HG03354 (cell line): ENCODE measurements around the gene VAV1.
A peak's percentile ranks its signal among the peaks of the same experiment; 100 is the strongest.
"Not testable (repeated sequence)": the region's sequence is repeated elsewhere in the genome, so short reads cannot be mapped to it uniquely, and the experiment has no call there.

ENCODE experiments used
- ATAC-seq: cut with Tn5 transposase; IDR thresholded peaks from one replicate; pipeline ENCODE4 v1.9.1; 2021; ENCODE audit warnings: mild to moderate bottlenecking; ENCODE audit not compliant: unreplicated experiment, poor library complexity, severe bottlenecking

The VAV1 gene

DNA sequence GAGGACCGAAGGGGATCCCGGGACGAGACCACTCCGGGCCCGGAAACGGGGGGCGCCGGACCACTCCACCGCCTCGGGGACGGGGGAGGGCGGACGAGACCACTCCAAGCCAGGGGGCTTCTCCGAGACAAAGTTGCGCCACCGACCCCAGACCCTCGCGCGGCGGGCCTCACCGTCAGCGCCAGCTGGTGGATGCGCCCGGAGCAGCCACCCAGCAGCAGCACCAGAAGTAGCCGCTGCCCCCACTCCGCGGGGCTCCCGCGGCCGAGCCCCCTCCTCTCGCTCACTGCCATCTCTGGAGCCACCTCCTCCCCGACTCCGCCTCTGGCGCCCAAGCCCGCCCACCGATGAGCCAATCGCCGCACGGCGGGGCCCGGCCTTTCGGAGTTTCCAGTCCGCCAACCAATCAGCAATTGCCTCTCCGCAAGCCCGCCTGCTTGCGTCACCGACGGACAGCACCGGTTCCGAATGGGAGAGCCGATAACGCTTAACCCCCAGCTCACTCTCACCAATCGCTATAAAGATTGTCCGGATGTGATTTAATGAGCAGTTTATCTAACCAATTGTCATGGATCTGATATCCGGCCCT is 35.1 kb upstream of the VAV1 start, which contains the start of gene GPR108:
Gene GPR108 (minus strand): TSS at position 297 of the 589 bp plus-strand sequence. CDS start 4 bp downstream, at position 293.
- peak; percentile 64 for ATAC-seq

DNA sequence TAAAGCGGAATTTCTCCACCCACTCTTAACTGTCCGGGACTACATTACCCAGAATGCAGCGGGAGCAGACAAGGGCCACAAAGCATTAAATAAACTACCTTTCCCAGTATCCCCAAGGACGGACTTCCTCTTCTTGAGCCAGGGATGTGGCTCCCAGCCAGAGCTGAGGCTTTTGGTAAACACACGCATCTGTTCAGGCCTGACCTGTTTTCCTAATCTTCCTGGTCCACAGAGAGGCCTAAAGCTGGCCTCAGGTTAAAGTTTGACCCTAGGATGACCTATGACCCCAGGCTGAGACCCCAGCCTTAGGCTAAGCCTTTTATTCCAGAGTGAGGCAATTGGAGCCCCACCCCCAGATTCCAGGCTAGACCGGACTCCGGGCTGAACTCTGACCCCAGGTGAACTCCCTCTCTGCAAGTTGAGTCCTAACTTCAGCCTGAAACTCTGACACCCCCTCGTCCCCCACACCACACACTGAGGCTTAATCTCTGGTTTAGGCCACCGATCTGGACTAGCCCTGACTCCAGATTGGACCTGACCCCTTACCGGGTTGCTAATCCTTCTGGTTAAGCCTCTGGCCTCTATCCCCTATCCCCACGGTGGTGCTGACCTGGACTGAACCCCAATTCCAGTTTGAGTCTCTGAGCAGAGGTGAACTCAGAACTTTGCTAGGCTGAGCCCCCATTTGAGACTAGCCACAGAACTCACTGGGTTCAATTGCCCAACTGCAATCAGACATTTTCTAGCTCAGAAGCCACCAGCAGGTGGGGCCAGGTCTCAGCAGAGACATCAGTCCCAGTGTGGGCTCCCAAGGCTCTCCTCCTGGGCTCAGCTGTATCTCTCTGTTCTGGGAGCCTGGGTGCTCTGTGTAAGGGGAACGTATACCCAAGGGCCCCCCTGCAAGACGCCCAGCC is 34.4 kb upstream of the VAV1 start:
- no peak for ATAC-seq

DNA sequence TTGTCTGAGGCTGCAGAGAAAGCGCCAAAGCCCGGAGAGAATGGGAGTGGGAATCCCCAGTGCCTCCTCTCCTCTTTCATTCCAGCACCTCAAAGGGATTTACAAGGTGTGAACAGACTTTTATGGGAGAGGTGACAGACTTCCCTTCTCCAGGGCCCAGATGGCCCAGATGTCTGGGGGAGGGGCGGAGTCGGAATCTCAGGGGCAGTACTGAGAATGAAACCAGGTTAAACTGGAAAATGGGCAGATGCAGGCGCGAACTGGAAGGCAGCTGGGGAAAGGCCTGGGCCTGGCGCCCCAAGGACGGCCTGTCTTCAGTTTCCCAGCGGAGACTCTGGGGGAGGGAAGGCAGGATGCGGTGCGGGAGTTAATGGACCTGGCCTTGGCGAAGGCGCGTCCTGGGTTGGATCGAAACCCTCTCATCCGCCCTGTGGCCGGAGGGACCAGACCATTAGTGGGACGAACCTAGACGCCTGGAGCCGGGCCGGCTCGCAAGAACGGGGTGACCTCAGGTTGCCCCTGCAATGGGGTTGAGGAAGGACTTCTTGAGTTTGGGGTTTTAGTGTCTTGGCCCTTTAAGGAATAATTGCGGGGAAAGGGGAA is 33.6 kb upstream of the VAV1 start:
- ATAC-seq: no peak

DNA sequence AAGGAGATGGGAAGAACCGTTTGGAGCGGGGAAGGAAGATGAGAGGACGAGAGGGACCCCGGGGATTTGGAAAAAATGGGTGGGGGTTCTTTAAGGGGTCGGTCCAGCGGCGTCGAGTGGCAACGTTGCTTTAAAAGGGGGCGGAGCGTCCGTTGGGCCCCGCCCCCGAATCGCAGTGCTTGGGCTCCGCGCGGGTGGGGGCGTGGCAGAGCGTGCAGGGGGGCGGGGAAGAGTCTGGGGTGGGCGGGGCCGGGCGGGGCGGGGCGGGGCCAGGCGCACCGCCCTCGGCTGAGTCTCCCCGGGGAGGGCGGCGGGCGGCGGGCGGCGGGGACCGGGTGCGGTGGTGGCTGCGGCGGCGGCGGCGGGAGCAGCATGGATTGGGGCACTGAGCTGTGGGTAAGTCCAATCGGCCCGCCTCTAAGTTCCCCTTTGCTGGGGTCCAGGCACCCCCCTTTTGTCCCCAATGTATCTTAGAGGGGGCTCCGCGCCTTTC is 33.1 kb upstream of the VAV1 start, which contains the start of gene TRIP10:
Gene TRIP10 (plus strand): TSS at position 291 of the 493 bp plus-strand sequence. CDS start 82 bp downstream, at position 373.
- ATAC-seq: no peak

DNA sequence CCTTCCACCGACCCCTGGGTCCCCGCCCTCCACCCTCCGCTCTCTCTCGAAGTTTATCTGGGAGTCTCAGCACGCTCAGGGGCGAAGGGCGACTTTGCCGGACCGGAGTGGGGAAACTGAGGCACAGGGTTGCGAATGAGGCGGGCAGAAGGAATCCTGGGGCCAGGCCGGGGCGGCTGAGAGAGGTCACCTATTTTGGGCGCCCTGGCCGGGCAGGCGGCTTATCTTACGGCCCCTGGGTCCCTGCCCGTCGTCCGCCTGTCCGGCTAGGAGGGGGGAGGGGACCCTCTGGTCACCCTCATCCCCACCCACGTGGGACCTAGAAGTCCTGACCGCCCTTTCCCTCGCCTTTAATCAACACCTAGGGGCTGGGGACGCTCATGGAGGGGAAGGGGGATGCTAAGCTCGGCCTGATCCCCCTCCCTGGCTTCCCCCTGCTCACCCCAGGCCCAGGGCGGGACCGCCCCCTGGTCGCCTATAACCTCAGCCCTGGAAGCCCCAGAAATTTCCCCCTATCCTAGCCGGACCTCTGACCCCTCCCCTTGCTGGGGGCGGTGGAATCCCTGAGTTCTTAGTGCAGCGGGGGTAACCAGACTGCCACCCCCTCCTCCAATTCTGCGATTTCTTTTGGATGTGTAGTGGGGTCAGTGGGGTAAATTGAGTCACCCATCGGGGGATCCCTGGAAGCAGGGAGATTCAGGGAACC is 32.5 kb upstream of the VAV1 start:
- ATAC-seq: no peak

DNA sequence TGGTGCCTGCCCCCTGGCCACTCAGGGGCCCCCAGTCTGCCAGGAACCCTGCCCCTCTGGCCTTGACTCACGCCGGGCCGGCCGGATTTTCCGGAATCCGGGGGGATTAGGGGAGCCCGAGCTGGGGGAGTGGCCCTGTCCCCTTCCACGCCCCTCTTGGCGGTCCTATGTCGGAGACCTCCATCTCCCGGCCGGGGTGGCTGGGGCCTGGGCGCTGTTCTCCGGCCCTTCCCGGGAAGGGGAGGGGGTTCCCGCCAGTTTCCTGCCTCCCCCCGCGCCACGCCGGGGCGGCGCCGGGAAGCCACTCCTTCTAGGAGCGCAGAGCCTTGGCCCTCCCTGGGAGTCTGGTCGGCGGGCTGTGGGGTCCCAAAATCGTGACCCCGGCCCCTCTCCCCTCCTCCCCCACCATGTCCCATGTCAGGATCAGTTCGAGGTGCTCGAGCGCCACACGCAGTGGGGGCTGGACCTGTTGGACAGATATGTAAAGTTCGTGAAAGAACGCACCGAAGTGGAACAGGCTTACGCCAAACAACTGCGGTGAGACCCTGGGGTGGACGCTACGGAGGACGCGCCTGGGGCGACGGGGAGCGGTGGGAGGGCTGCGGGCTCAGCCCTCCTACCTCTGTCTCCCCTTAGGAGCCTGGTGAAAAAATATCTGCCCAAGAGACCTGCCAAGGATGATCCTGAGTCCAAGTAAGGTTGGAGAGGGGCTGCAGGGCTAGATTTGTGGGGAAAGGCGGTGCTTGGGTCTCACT is 31.7 kb upstream of the VAV1 start:
- no peak for ATAC-seq

DNA sequence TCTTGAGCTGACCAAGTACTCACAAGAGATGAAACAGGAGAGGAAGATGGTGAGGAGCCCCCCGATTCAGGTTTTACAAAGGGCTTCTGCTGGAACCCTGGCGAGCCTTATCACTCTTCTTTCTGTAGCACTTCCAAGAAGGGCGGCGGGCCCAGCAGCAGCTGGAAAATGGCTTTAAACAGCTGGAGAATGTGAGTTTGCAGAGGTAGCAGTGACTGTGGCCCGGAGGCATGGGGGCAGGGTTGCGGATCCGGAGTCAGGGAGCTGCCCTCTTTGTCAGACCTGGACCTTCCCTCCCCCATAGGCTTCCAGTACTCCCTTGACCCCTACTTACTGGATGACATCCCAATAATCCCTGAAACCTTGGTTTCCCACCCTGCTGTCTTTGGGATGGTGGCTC is 29.4 kb upstream of the VAV1 start:
- ATAC-seq: no peak

DNA sequence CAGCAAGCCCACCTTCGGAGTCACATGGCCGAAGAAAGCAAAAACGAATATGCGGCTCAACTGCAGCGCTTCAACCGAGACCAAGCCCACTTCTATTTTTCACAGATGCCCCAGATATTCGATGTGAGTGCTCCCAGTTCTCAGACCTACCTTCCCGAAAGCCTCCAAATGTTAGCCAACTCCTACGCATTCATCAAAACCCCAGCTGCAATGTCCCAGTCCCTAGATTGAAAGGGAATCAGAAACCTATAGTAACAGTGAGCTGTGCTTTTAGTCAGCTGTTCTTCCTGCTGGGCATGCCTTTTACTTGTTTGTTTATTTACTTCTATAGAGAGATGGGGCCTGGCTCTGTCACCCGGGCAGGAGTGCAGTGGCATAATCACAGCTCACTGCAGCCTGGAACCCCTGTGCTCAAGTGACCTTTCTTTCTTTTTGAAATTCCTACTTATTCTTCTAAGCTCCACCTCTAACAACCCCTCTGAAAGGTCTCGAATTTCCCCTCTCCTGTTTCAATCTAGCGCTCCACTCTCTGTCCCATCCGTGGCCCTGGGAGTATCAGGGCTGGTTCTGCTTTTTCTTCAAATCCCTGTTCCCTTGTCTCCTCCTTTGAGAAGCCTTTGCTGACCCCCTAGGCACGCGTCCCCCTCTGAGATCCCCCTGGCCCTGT is 28.7 kb upstream of the VAV1 start:
- ATAC-seq: no peak

DNA sequence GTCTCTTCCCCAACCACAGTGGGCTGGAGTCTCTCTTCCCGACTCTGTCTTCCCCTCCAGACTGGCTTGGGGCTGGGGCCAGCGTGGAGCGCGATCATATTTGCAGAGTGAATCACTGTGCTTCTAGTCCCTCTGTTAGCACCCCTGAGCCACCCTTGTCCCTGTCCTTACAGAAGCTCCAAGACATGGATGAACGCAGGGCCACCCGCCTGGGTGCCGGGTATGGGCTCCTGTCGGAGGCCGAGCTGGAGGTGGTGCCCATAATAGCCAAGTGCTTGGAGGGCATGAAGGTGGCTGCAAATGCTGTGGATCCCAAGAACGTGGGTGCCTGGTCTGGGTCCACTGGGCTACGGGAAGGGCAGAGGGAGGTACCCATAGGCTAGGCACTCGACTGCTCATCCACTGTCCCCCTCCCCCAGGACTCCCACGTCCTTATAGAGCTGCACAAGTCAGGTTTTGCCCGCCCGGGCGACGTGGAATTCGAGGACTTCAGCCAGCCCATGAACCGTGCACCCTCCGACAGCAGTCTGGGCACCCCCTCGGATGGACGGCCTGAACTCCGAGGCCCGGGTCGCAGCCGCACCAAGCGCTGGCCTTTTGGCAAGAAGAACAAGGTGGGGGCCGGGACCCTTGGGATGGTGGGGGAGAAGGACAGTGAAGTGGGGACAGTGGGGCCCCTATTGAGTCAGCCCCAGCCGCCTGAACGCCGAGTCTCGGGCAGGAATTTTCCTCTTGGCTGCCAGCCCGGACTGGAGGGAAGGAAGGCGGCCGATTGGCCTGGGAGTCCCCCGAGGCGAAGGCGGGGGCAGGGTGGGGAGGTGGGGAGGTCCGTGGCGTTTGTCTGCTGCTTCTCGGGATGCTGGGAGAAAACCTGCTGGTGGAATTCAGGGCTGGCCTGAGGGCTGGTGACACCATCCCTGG is 27.9 kb upstream of the VAV1 start:
- no peak for ATAC-seq

DNA sequence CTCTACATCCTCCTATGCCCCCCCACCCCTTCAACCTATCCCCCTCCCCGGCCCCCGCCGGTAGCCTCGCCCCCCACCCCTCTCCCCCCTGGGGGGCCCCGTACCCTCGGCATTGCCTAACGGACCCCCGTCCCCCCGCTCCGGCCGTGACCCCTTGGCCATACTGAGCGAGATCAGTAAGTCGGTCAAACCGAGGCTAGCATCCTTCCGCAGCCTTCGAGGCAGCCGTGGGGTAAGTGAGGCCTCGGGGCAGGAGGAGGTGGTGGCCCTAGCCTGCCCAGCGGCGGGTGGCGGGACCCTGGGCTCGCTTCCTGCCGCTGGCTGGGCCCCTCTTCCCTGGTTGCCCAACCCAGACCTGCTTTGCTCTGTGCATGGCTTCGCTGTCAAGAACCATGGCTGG is 26.5 kb upstream of the VAV1 start:
- ATAC-seq: no peak

DNA sequence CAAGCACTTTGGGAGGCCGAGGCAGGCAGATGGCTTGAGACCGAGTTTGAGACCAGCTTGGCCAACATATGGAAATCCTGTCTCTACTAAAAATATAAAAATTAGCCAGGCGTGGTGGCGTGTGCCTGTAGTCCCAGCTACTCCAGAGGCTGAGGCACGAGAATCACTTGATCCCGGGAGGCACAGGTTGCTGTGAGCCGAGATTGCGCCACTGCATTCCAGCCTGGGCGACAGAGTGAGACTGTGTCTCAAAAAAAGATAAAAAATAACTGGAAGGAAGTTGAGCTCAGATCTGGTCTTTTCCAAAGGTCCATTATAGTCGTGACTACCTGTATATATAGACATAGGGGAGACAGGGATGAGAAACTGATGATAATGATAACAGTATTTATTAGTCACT is 24.0 kb upstream of the VAV1 start:
- not testable (repeated sequence) for ATAC-seq

DNA sequence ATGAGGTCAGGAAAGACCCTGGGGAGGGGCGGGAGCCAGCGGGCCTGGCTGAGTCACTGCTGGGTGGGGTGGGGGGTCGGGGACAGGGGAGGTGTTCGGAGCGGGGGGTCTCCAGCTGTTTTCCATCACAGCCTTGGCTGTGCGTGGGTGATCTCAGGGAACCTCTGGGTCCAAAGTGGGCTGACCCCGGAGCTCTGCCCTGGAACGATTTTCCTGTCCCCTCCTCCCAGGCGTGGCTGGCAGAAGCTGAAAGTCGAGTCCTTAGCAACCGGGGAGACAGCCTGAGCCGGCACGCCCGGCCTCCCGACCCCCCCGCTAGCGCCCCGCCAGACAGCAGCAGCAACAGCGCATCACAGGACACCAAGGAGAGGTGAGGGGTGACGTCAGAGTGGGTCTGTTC is 22.4 kb upstream of the VAV1 start:
- no peak for ATAC-seq

DNA sequence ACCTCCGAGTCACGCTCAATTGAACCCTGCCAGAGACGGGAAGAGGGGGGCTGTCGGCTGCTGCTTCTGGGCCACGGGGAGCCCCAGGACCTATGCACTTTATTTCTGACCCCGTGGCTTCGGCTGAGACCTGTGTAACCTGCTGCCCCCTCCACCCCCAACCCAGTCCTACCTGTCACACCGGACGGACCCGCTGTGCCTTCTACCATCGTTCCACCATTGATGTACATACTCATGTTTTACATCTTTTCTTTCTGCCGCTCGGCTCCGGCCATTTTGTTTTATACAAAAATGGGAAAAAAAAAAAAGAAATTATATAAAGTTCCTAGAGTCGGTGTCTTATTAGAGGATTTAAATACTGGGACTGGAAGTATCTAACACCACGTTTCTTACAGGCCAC is 21.3 kb upstream of the VAV1 start:
- no peak for ATAC-seq

DNA sequence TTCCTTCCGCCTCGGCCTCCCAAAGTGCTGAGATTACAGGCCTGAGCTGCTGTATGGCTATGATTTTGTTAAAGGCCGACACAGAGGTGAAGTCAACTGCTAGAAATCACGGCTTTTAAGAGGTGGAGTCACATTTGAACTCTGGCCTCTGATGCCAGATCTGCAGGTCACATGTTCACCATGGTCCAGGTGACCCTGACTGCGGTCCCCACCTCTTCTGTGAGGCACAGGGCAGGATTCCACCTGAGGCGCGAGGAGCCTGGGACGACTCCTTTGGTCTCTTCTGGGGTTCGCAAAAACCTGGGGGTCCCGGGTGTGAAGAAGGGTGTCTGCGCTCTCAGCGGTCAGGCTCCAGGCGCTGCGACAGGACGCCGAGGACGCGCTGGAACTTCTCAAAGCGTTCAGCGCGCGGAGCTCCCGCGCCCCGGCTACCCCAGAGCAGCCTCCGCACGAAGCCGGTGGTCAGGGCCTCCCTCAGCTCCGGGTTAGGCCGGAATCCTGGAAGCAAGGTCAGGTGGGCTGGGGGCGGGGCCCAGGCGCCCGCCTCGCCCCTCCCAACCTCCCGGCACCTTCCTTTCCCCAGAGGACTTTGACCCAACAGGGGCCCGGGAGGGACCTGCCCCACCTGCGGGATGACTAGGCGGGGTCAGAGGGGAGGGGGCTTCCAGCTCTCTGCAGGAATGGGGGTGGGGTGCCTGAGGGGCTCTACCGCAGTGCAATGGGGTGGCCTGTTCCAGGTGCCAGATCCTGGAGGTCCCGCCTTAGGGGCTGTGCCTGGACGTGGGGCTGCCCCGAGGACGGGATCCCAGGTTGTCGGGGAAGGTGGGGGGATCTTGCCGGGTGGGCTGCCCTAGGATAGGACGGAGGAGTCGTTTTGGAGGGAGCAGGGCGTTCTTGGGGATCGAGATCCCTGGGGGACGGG is 20.0 kb upstream of the VAV1 start:
- no peak for ATAC-seq

DNA sequence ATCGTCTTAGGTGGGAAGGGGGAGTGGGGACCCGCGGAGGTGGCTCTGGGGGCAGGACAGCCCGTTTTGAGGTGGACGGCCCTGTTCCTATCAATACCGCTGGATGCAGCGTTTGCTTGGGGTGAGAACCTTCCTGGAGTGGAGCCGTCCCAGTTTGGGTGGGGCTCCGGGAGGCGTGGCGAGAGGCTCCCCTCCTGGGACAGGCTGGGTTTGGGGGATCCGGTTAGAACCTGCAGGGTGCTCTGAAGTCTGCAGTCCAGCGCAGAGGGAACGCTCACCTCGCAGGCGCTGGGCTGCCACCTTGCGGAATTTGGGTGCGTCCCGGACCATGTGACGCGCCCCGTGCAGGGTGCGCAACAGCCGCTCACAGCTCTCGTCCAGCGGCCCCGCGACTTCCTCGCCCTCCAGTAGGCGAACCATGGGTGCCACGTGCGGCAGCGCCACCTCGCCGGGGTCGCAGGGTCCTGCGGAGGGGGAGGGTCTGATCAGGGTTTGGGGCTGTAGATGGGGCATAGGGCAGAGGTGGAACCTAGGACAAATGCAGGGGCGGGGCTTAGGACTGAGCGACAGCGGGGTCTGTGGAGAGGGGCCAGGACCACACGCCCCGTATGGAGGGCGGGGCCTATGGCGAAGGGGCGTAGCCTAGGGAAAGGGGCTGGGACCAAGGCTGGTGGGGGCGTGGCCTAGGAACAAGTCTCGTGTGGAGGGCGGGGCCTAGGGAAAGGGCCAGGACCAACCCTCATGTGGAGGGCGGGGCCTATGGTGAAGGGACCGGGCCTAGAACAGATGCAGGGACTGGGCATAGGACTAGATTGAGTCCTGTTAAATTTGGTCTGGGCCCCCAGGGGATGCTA is 19.1 kb upstream of the VAV1 start:
- ATAC-seq: peak; percentile 82

DNA sequence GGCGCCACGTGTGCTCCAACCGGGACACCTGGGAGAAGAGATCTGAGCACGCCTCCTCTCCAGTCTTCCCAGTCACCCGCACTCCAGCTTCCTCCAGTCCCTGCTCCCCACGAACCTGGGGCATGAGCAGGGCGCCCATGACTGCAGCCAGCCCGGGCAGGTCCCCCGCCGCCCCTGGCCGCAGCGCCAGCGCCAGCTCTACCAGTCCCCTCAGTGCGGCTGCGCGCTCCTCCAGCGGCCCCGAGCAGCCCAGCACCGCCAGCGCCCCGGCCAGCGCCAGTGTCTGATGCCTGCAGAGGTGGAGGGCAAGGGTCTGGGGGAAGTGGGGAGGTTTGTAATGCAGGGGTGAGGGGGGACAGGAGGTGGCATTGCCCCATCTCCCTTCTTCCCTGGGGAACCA is 18.4 kb upstream of the VAV1 start:
- no peak for ATAC-seq
